GM12801 (cell line): Measurements from ENCODE around the gene CGB3.
"Not testable (repeated sequence)": the region's sequence is repeated elsewhere in the genome, so short reads cannot be mapped to it uniquely, and the experiment has no call there.

ENCODE experiments used
- CTCF ChIP-seq: IDR thresholded peaks from one replicate; pipeline ENCODE4 v1.5.1; 2011; ENCODE audit warnings: control low read depth; ENCODE audit not compliant: insufficient read length; ENCODE audit errors: extremely low read depth

CGB3 gene

DNA sequence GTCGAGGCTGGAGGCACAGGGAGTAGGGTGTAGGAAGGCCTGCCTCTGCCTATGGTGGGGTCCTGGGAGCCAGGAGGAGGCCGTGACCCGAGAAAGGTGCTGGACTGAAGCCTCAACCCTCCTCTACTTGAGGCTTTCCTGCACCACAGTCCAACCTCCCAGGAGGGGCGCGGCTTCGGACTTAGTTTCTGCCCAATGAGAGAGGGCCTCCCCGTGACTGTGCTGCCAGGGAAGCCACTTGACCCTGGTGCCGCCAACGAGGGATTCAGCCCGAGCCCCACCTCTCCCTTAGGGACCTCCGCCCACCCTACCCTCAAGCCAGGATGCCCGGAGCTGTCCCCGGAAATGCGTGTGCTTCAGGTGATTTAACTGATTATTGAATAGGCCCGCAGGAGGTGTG lies at the start of gene CGB3:
TSS of gene CGB3 (minus strand) at position 101 of the 400 bp plus-strand sequence. CDS start 362 bp downstream, outside the sequence.
- TF ChIP-seq CTCF = not testable (repeated sequence)

GRCh38 chr19:49071860-49072547 lies 47.9 kb upstream of the CGB3 start:
- no peak for TF ChIP-seq CTCF

- TF ChIP-seq CTCF = no peak
Measured at GRCh38 chr19:49070416-49070815, 46.3 kb upstream of the CGB3 start.

GRCh38 chr19:49069026-49069425 lies 44.9 kb upstream of the CGB3 start:
- TF ChIP-seq CTCF = no peak

DNA sequence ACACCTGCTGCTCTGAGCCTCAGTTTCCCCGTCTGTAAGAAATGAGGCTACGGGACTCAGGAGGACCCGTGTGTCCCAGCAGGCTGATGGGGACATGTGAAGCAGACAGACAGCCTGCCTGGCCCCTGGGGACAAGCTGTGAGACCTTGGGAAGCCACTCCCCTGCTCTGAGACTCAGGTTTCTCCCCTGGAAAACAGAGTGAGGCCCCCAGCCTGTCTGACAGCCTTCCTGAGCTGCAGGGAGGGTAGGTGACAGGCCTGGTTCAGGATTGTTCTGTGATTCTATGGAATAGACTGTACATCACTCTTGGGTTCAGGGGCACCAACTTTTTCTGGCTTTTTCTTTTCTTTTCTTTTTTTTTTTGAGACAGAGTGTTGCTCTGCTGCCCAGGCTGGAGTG lies 43.4 kb upstream of the CGB3 start:
- TF ChIP-seq CTCF = no peak

DNA sequence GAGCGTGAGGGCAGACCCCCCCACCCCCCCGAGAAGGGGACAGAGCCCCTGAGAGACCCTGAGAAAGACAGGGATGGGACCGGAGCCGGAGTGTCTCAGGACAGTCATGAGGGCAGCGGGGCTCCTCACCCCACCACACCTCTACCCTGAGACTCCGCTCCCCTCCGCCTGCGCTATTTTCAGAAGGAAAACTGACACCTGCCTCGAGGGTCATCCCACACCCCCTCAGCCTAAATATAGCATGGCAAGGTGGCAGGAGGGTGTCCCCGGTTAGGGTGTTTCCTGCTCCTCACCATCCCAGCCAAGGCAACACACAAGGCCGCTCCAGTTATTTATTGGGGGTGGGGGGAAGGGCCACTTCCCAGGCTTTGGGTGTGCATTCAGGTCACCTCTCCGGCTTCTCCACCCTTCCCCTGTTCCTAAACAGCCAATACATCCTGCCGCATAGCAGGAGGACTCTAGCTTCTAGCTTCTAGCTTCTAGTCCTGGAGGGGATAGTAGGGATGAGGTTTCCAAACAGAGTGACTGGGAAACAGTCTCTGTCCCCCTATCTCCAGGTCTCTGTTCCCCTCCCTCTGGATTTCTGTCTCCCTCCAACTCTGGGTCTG lies 41.9 kb upstream of the CGB3 start:
- no peak for TF ChIP-seq CTCF

- TF ChIP-seq CTCF = no peak
Measured at GRCh38 chr19:49064768-49065611, 40.9 kb upstream of the CGB3 start, which contains the start of gene NTF4. TSS of gene NTF4 (minus strand) at chr19:49064818. CDS start at chr19:49061997, 2,821 bp downstream.
